HEK293T (cell line): ENCODE measurements around the gene PRRC1.

Source experiments
- FOXA1 ChIP-seq: fragments of 450-650 bp; IDR thresholded peaks from 2 replicates; pipeline ENCODE4 v1.6.1; 2016; ENCODE audit warnings: mild to moderate bottlenecking
- FOXM1 ChIP-seq: fragments of 450-650 bp; IDR thresholded peaks from 2 replicates; pipeline ENCODE4 v1.6.1; 2017; ENCODE audit warnings: mild to moderate bottlenecking, borderline replicate concordance
- TF ChIP-seq, protein P1 (sequence below): fragments of 450-650 bp; IDR thresholded peaks from 2 replicates; pipeline ENCODE4 v1.6.1; 2016

DNA sequence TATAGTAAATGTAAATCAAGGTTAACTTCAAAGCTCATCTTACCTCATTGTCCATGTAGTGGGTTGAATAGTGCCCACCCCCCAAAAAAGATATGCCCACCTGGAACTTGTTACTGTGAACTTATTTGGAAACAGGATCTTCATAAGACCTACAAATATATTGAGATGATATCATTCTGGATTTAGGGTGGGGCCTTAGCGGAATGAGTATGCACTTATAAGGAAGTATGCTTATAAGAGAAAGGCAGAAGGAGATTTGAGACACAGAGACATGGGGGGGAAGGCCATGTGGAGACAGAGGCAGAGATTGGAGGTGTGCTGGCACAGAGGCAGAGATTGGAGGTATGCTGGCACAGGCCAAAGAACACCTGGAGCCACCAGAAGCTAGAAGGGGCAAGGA is 2.6 kb upstream of the PRRC1 start:
- TF ChIP-seq FOXA1 (no peak), FOXM1 (no peak)
- TF ChIP-seq, protein P1, sequence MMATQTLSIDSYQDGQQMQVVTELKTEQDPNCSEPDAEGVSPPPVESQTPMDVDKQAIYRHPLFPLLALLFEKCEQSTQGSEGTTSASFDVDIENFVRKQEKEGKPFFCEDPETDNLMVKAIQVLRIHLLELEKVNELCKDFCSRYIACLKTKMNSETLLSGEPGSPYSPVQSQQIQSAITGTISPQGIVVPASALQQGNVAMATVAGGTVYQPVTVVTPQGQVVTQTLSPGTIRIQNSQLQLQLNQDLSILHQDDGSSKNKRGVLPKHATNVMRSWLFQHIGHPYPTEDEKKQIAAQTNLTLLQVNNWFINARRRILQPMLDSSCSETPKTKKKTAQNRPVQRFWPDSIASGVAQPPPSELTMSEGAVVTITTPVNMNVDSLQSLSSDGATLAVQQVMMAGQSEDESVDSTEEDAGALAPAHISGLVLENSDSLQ = no peak
